BLaER1 (cell line): ENCODE measurements around the gene FBXO42.
"Not testable (repeated sequence)": the region's sequence is repeated elsewhere in the genome, so short reads cannot be mapped to it uniquely, and the experiment has no call there.

ENCODE experiments used
- H3K27ac ChIP-seq: shearing (Covaris generic); formaldehyde crosslinking; 2 replicates; pipeline ENCODE4 v1.8.1; 2022
- H3K27me3 ChIP-seq: shearing (Covaris generic); formaldehyde crosslinking; 2 replicates; pipeline ENCODE4 v1.8.1; 2022
- H3K36me3 ChIP-seq: shearing (Covaris generic); formaldehyde crosslinking; 2 replicates; pipeline ENCODE4 v1.8.1; 2022
- H3K4me1 ChIP-seq: shearing (Covaris generic); formaldehyde crosslinking; 2 replicates; pipeline ENCODE4 v1.8.1; 2022
- H3K4me2 ChIP-seq: shearing (Covaris generic); formaldehyde crosslinking; 2 replicates; pipeline ENCODE4 v1.8.1; 2022
- H3K4me3 ChIP-seq: shearing (Covaris generic); formaldehyde crosslinking; 2 replicates; pipeline ENCODE4 v1.8.1; 2022
- H3K9ac ChIP-seq: shearing (Covaris generic); formaldehyde crosslinking; 2 replicates; pipeline ENCODE4 v1.8.1; 2022
- H3K9me3 ChIP-seq: shearing (Covaris generic); formaldehyde crosslinking; 2 replicates; pipeline ENCODE4 v1.8.1; 2022
- H4K20me1 ChIP-seq: shearing (Covaris generic); formaldehyde crosslinking; 2 replicates; pipeline ENCODE4 v1.8.1; 2022
- Cebpa-rat ChIP-seq: shearing (Covaris generic); IDR thresholded peaks from 2 replicates; pipeline ENCODE4 v1.8.1; 2022

Gene FBXO42

DNA sequence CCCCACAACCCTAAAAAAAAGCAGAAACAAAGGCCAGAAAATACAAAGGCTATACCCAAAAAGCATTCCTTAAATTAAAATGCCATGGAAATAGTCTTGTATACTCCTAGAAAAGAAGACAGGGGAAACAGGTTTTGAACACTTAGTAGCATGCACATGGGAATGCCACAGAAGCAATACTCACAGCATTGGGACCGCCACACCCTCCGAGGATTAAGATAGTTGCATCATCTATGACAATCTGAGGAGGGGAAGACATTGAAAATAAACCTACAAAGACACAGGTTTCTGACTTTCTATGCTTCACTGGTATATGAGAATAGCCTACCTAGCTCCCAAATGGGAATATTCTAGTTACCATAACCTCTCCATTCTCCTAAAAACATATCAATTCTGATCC, 99.4 kb downstream of the FBXO42 start:
- TF ChIP-seq Cebpa-rat: no peak
- no peak overlapping the region for H3K4me3 ChIP-seq
- H4K20me1 ChIP-seq: peaks cover 32% of the 10 kb centered on the region
- H3K27me3 ChIP-seq: no peaks in the 10 kb centered on the region
- peaks cover 24% of the 10 kb centered on the region for H3K4me1 ChIP-seq
- peaks cover 83% of the 10 kb centered on the region for H3K36me3 ChIP-seq
- H3K9me3 ChIP-seq: no peaks in the 10 kb centered on the region
- no peak overlapping the region for H3K27ac ChIP-seq
- no peak overlapping the region for H3K9ac ChIP-seq
- H3K4me2 ChIP-seq: no peak overlapping the region

DNA sequence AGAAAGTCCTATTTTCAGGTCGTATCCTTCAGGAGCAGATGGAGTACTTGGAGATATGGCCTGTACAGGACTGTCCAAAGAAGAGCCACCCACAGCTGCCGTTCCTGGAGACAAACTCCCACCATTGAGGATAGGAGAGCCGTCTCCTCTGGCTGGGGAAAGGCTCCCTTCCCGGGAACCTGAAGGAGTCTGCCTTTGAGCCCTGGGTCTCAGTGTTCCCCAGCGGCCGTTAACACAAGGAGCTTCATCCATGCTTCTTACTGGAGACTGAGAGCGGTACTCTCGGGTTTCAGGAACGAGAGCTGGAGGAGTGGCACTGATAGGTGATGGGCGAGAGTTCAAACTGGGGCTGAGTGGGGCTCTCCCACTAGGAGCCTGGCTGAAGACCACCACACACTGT, 100.9 kb downstream of the FBXO42 start:
- no peak overlapping the region for H3K27ac ChIP-seq
- peaks cover 90% of the 10 kb centered on the region for H3K36me3 ChIP-seq
- no peak overlapping the region for H3K4me3 ChIP-seq
- no peak overlapping the region for H3K4me2 ChIP-seq
- no peaks in the 10 kb centered on the region for H3K27me3 ChIP-seq
- no peak overlapping the region for H3K9ac ChIP-seq
- TF ChIP-seq Cebpa-rat: no peak
- H3K4me1 ChIP-seq: peaks cover 25% of the 10 kb centered on the region
- peaks cover 22% of the 10 kb centered on the region for H4K20me1 ChIP-seq
- no peaks in the 10 kb centered on the region for H3K9me3 ChIP-seq

DNA sequence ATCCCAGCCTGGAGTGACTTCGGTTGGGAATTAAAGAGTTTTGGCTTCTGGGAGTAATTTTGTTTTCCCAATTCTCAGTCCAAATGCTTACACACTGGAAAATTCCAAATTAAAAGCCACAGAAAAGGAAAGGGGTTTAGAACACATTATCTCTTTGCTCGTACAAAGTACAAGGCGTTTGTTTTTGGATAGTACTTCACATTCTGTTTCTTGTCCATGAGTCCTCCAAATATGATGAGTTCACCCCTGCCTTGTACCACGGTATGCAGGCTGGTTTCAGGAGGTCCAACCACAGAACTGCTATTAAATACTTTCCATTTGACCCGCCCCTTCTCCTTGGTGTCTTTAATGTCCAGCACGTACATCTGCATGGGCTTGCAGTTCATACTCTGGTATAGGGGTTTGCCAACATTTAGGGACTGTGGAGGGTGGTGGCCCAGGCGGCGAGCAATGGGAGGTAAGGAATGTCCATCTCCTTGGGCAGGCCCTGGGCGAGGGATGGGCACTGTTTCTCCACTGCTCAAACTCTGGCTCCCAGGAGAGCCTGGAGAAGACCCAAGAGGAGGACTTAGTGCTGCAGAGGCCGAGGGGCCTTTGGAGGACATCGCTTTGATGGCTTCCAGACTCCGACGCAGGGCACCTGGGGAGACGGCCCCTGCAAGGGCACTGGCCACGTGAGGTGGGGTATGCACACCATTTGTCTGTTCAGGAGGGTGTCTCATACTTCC, 101.6 kb downstream of the FBXO42 start:
- H3K4me1 ChIP-seq: peaks cover 25% of the 10 kb centered on the region

DNA sequence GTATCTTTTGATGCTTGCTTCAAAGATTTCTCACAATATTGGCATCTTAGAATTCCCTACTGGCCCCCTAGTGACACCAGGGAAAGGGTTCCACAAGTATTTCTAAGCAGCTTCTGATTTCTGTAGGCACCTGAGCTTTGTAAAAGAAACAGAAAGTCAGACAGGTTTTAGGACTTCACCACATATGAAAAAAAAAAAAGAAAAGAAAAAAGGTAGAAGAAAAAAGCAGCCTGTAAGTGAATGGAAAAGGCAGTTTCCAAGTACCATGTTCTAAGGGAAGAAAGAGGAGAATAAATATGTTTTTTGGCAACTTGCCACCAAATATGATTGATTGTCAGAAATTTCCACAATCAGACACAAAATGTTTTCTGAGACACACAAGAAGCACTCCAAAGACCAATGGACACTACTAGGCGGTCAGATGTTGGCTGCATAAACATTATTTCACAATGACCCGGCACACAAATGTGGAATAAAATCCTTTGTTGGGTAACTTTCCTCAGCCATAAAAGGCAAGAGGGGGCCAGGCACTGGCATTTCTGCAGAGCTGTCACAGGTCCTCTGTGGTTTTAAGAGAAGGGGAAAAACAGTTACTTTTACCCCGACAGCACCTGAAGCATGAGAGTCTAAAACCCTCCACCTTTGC, 102.6 kb downstream of the FBXO42 start:
- no peak overlapping the region for H3K27ac ChIP-seq
- no peak overlapping the region for H3K9ac ChIP-seq
- no peak overlapping the region for H3K4me3 ChIP-seq
- H3K4me1 ChIP-seq: peaks cover 25% of the 10 kb centered on the region
- H3K9me3 ChIP-seq: no peaks in the 10 kb centered on the region
- no peaks in the 10 kb centered on the region for H3K27me3 ChIP-seq
- H4K20me1 ChIP-seq: peaks cover 26% of the 10 kb centered on the region
- peak overlapping the region; percentile 63 for H3K4me2 ChIP-seq
- H3K36me3 ChIP-seq: peaks cover 87% of the 10 kb centered on the region
- no peak for TF ChIP-seq Cebpa-rat

More for the DNA sequence above, 101.6 kb downstream of the FBXO42 start:
- Histone ChIP-seq H3K9ac (no peak overlapping the region), H3K4me3 (no peak overlapping the region), H3K27me3 (no peaks in the 10 kb centered on the region), H3K36me3 (peaks cover 90% of the 10 kb centered on the region), H3K27ac (no peak overlapping the region), H4K20me1 (peaks cover 22% of the 10 kb centered on the region), H3K9me3 (no peaks in the 10 kb centered on the region), H3K4me2 (no peak overlapping the region)
- no peak for TF ChIP-seq Cebpa-rat

DNA sequence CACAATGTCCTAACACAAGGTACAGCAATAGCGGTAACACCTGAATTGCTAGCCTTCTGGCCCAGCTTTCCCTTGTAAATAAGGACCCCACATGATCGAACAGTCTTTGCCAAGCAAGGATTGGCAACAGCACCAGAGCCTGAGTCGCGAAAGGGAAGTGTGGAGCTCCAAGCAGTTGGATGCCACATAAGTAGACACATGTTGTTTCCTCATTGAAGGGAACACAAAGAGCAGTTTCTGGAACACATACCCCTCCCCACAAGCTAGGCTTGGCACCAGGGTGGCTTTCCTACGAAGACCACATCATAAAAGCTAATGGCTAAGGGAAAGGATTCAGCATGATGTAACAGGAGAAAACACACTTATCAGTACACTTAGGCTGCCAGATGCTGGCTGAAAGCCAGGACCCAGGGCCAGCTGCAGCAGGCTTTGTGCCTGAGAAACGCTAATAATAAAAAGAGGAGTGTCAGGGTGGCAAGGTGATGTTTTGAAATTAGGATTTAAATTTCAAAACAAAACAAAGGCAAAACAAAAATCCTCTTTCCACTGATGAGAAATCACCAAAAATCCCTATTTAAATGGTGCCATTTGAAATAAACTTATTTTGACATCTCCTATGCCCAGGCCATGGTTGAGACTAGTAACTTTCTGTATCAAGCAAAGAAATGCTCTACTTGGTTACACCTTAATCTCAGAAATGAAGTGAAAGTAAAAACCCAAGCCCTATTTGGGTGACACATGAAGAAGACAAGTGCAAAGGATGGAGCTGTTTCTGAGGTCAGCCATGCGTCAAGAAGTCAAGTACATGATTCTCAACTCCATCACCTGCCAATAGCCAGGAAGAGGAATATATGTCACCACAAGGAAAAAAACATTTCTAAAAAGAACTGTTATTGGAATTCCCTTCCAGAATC, 103.4 kb downstream of the FBXO42 start:
- Histone ChIP-seq H3K4me1 (peaks cover 29% of the 10 kb centered on the region), H3K9me3 (no peaks in the 10 kb centered on the region), H3K9ac (peak overlapping the region; percentile 13; the same call in 1 of the 2 replicates), H3K27ac (peak overlapping the region; percentile 63), H3K4me2 (peak overlapping the region; percentile 63), H4K20me1 (peaks cover 28% of the 10 kb centered on the region), H3K36me3 (peaks cover 78% of the 10 kb centered on the region), H3K27me3 (no peaks in the 10 kb centered on the region), H3K4me3 (no peak overlapping the region)
- TF ChIP-seq Cebpa-rat: no peak

DNA sequence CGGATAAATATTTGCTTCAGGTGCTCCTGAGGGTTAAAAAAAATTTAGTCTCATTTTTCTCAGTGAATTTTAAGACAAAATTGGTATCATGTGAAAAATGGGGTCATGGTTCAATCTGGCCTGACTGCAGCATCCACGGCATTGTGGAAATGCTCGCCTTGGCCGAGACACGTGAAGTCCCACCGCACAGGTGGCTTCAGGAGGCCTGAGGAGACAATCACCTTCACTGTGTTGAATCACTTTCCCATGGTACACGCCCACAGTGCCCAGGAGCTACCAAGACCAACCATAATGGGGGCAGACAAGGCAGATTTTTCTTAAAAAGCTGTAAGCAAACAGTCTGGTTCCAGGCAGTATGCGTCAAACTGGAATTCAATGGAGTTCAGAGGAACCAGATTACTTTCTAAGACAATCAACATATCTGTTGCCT, 104.3 kb downstream of the FBXO42 start:
- H4K20me1 ChIP-seq: peaks cover 28% of the 10 kb centered on the region
- H3K36me3 ChIP-seq: peaks cover 70% of the 10 kb centered on the region
- H3K4me3 ChIP-seq: no peak overlapping the region
- peak overlapping the region; percentile 63 for H3K27ac ChIP-seq
- H3K4me2 ChIP-seq: peak overlapping the region; percentile 63; the same call in 1 of the 2 replicates
- peaks cover 29% of the 10 kb centered on the region for H3K4me1 ChIP-seq
- no peaks in the 10 kb centered on the region for H3K27me3 ChIP-seq
- H3K9me3 ChIP-seq: no peaks in the 10 kb centered on the region
- H3K9ac ChIP-seq: 0 out of 2 replicates have a peak overlapping the region, but pooled peaks have one; percentile 13
- TF ChIP-seq Cebpa-rat: no peak

DNA sequence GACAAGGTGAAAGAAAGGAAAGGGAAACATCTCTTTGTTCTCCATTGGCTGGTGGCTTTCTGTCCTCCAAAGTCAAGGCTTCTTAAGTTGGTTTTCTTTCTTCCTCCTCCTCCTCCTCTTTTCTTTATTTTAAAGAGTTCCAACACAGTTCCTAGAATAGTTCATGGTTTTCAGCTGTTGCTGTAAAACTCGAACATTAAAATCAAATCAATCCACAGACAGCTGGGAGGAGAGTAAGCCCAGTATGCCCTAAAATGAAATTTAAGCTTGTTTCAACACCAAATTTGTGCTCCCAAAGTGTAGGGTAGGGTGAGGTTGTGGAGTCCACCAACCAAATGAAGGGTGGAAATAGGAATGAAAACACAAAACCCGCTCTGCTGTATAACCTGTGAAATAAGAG, 104.8 kb downstream of the FBXO42 start:
- H4K20me1 ChIP-seq: peaks cover 28% of the 10 kb centered on the region
- H3K27me3 ChIP-seq: no peaks in the 10 kb centered on the region
- peaks cover 29% of the 10 kb centered on the region for H3K4me1 ChIP-seq
- TF ChIP-seq Cebpa-rat: no peak
- no peak overlapping the region for H3K4me3 ChIP-seq
- no peak overlapping the region for H3K27ac ChIP-seq
- H3K9ac ChIP-seq: no peak overlapping the region
- H3K9me3 ChIP-seq: no peaks in the 10 kb centered on the region
- peaks cover 64% of the 10 kb centered on the region for H3K36me3 ChIP-seq
- no peak overlapping the region for H3K4me2 ChIP-seq

DNA sequence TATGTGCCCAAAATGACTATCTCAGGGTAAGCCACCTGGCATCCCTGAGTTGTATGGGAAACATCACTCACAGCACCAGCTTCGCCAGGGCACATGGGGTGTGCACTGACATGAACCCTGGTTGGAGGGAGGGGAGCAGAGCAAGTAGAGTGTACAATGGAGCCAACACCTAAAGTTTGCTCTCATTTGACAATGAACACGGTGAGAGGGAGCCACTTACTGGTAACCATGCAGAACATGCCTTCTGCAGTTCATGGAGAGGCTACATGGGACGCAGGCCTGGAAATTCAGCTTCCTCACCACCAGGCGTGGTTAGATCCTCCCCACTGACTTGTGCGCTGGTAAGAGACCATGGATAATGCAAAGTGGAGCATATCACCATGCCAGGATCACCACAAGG, 105.3 kb downstream of the FBXO42 start:
- Histone ChIP-seq H3K27me3 (no peaks in the 10 kb centered on the region), H3K4me1 (peaks cover 29% of the 10 kb centered on the region), H3K4me3 (no peak overlapping the region), H4K20me1 (peaks cover 28% of the 10 kb centered on the region), H3K27ac (no peak overlapping the region), H3K36me3 (peaks cover 59% of the 10 kb centered on the region), H3K9me3 (no peaks in the 10 kb centered on the region), H3K9ac (no peak overlapping the region), H3K4me2 (no peak overlapping the region)
- TF ChIP-seq Cebpa-rat: no peak

DNA sequence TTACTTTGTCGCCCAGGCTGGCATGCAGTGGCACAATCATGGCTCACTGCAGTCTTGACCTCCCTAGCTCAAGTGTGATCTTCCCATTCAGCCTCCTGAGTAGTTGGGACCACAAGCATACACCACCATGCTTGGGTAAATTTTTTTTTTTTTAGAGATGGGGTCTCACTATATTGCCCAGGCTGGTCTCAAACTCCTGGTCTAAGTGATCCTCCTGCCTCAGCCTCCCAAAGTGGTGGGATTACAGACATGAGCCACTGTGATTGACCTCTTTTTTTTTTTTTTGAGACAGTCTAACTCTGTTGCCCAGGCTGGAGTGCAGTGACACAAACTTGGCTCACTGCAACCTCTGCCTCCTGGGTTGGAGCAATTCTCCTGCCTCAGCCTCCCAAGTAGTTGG, 106.0 kb downstream of the FBXO42 start:
- peaks cover 28% of the 10 kb centered on the region for H4K20me1 ChIP-seq
- not testable (repeated sequence) for H3K9ac ChIP-seq

More for the DNA sequence above, 106.0 kb downstream of the FBXO42 start:
- not testable (repeated sequence) for H3K4me3 ChIP-seq, H3K4me2 ChIP-seq, H3K27me3 ChIP-seq, H3K27ac ChIP-seq, H3K9me3 ChIP-seq
- Histone ChIP-seq H3K4me1 (peaks cover 29% of the 10 kb centered on the region), H3K36me3 (peaks cover 52% of the 10 kb centered on the region)
